ENCODE results near the gene KY. TPM values are rescaled to one million over a fixed set of nuclear protein-coding genes. Genes with fewer than 3 reads are reported as not detected.

KY gene
- polyA plus RNA-seq, 1 donor from 2014 or later: 1.7 TPM

- no peaks in the 10 kb centered on the region for H3K27me3 ChIP-seq (ENCODE audit: insufficient read depth, low read depth, low read length)
- H3K4me2 ChIP-seq (ENCODE audit: low read length): no peak overlapping the region
- H3F3A ChIP-seq (ENCODE audit: insufficient read depth, low read length, poor library complexity, severe bottlenecking): no peaks in the 10 kb centered on the region
- no peak overlapping the region for H3K9ac ChIP-seq (ENCODE audit: low read length)
- H3K9me2 ChIP-seq (ENCODE audit: insufficient read depth, low read length): no peaks in the 10 kb centered on the region
- no peak for TF ChIP-seq POLR2AphosphoS5 (IDR thresholded peaks at IDR 0.05)
- no peak for TF ChIP-seq MXI1 (conservative IDR thresholded peaks at IDR 0.05; ENCODE audit: poor library complexity, severe bottlenecking)
- TF ChIP-seq REST (IDR thresholded peaks at IDR 0.05; ENCODE audit: borderline replicate concordance): no peak
- TF ChIP-seq SMC3 (conservative IDR thresholded peaks at IDR 0.05; ENCODE audit: poor library complexity): no peak
- no peak for TF ChIP-seq CTCF (IDR thresholded peaks at IDR 0.05; ENCODE audit: poor library complexity, severe bottlenecking)
- no peak for TF ChIP-seq RAD21 (conservative IDR thresholded peaks at IDR 0.05)
- no peak for TF ChIP-seq EZH2 (IDR thresholded peaks at IDR 0.05; ENCODE audit: borderline replicate concordance, insufficient read depth, low read length, poor library complexity, severe bottlenecking)
- H4K20me1 ChIP-seq (ENCODE audit: insufficient read depth): no peaks in the 10 kb centered on the region
- H3K79me2 ChIP-seq (replicated peaks; ENCODE audit: insufficient read depth, low read length): no peaks in the 10 kb centered on the region
- H3K4me3 ChIP-seq (ENCODE audit: low read length): no peak overlapping the region
- H3K27ac ChIP-seq (ENCODE audit: low read length): no peak overlapping the region
- H2AFZ ChIP-seq (ENCODE audit: low read depth, low read length): no peak overlapping the region
- H3K36me3 ChIP-seq (ENCODE audit: insufficient read depth, low read length): no peaks in the 10 kb centered on the region
- no peaks in the 10 kb centered on the region for H3K9me3 ChIP-seq (ENCODE audit: low read length)
Measured at GRCh38 chr3:134620476-134621115, 30.2 kb downstream of the KY start.

GRCh38 chr3:134619884-134620445 is 30.9 kb downstream of the KY start:
- no peak overlapping the region for H3K9ac ChIP-seq (ENCODE audit: low read length)

More at GRCh38 chr3:134619884-134620445, 30.9 kb downstream of the KY start:
- Histone ChIP-seq H4K20me1 (ENCODE audit: insufficient read depth) (no peaks in the 10 kb centered on the region), H3K36me3 (ENCODE audit: insufficient read depth, low read length) (no peaks in the 10 kb centered on the region), H3F3A (ENCODE audit: insufficient read depth, low read length, poor library complexity, severe bottlenecking) (no peaks in the 10 kb centered on the region), H3K4me3 (ENCODE audit: low read length) (no peak overlapping the region), H3K79me2 (replicated peaks; ENCODE audit: insufficient read depth, low read length) (no peaks in the 10 kb centered on the region), H3K27ac (ENCODE audit: low read length) (no peak overlapping the region), H2AFZ (ENCODE audit: low read depth, low read length) (no peak overlapping the region), H3K9me2 (ENCODE audit: insufficient read depth, low read length) (no peaks in the 10 kb centered on the region), H3K4me2 (ENCODE audit: low read length) (no peak overlapping the region), H3K9me3 (ENCODE audit: low read length) (no peaks in the 10 kb centered on the region), H3K27me3 (ENCODE audit: insufficient read depth, low read depth, low read length) (no peaks in the 10 kb centered on the region)
- no peak for TF ChIP-seq POLR2AphosphoS5 (IDR thresholded peaks at IDR 0.05)
- TF ChIP-seq SMC3 (conservative IDR thresholded peaks at IDR 0.05; ENCODE audit: poor library complexity): no peak
- TF ChIP-seq EZH2 (IDR thresholded peaks at IDR 0.05; ENCODE audit: borderline replicate concordance, insufficient read depth, low read length, poor library complexity, severe bottlenecking): no peak
- TF ChIP-seq CTCF (IDR thresholded peaks at IDR 0.05; ENCODE audit: poor library complexity, severe bottlenecking): no peak
- TF ChIP-seq TAF1 (IDR thresholded peaks at IDR 0.05; ENCODE audit: low read depth): no peak
